SK-N-MC (cell line): ENCODE measurements around the gene CCDC57.

ENCODE experiments used
- EZH2 ChIP-seq: fragments of 200-600 bp; sonication (generic); IDR thresholded peaks from one replicate; pipeline ENCODE4 v1.6.1; 2017; ENCODE audit warnings: antibody characterized with exemption
- POLR2AphosphoS5 ChIP-seq: IDR thresholded peaks from 2 replicates; pipeline ENCODE4 v1.6.1; 2012; ENCODE audit warnings: mild to moderate bottlenecking, low read depth, low read length, borderline replicate concordance

DNA sequence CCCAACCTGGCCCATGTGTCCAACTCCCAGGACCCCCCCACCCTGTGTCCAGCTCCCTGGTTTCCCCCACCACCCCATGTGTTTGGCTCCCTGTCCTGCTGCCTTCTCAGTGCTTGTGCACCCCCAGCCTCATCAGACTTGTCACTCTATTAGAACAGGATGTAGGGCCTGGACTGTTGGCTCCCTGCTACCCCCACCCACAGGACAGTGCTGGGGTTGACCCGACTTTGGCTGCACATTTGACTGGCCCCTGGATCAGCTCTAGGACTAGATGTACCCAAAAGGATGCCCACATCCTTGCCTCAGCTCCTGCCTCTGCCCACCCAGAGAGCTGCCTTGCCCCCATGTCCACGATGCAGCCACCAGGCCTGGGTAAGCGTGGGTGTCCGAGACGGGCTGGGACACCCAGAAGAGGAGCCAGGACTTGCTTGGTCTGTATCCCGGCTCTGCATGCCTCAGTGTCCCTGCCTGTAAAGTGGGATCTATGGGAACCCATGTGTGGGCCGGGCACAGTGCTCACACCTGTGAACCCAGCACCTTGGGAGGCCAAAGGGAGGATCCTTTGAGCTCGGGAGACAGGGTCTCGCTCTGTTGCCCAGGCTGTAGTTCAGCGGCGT is 1.5 kb upstream of the CCDC57 start:
- TF ChIP-seq EZH2, result no peak
- no peak for TF ChIP-seq POLR2AphosphoS5
